HUES64 (cell line): ENCODE results near the gene HAT1.

Experiments
- H3K27ac ChIP-seq: 2 replicates; pipeline ENCODE4 v1.7.0; 2013; ENCODE audit warnings: low read depth, low read length, inconsistent platforms
- H3K27me3 ChIP-seq: 2 replicates; pipeline ENCODE4 v1.6.1; 2013; ENCODE audit warnings: mild to moderate bottlenecking, low read length; ENCODE audit not compliant: insufficient read depth
- H3K36me3 ChIP-seq: 2 replicates; pipeline ENCODE4 v1.6.1; 2013; ENCODE audit warnings: mild to moderate bottlenecking, low read length; ENCODE audit not compliant: insufficient read depth
- H3K4me1 ChIP-seq: 2 replicates; pipeline ENCODE4 v1.6.1; 2013; ENCODE audit warnings: mild to moderate bottlenecking, low read length, moderate library complexity; ENCODE audit not compliant: insufficient read depth
- H3K4me3 ChIP-seq: 2 replicates; pipeline ENCODE4 v1.5.1; 2013; ENCODE audit warnings: mild to moderate bottlenecking, low read length, moderate library complexity
- H3K9ac ChIP-seq: 2 replicates; pipeline ENCODE4 v1.6.1; 2013; ENCODE audit warnings: mild to moderate bottlenecking, low read depth, low read length
- H3K9me3 ChIP-seq: 2 replicates; pipeline ENCODE4 v1.6.1; 2013; ENCODE audit warnings: low read depth, low read length; ENCODE audit not compliant: insufficient read depth
- WGBS: fragments of 150-250, 120-280 bp; methylation state at CpG from one replicate; pipeline ENCODE4 v1.1.7; 2013; ENCODE audit warnings: missing lambda C conversion rate; 5-methylcytosine and 5-hydroxymethylcytosine counted together

The HAT1 gene

DNA sequence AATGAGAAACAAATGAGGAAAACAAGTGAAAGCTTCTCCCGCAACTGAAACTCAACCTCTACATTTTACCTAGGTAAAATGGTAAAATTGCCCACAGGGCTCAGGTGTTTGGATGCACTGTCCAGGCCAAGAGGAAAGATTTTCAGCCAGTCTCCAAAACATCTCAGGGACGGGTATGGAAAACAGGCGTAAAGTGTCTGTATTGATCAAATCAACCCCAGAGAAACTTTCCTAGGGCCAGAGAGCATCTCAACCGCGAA, 361 bp upstream of the HAT1 start:
- no peaks in the 10 kb centered on the region for H3K27me3 ChIP-seq
- 18% methylated on average over 5 of the region's 5 CpGs for WGBS
- peaks cover 5% of the 10 kb centered on the region; the same call in 1 of the 2 replicates for H3K4me1 ChIP-seq
- H3K9me3 ChIP-seq = no peaks in the 10 kb centered on the region
- peaks cover 16% of the 10 kb centered on the region for H3K36me3 ChIP-seq
- H3K4me3 ChIP-seq = peak overlapping the region; percentile 80
- peak overlapping the region; percentile 42; the same call in 1 of the 2 replicates for H3K9ac ChIP-seq
- H3K27ac ChIP-seq = peak overlapping the region; percentile 63; the same call in 1 of the 2 replicates

- H3K4me3 ChIP-seq = peak overlapping the region; percentile 80
- H3K27me3 ChIP-seq = no peaks in the 10 kb centered on the region
- WGBS = 48% methylated on average over 13 of the region's 13 CpGs
- peaks cover 27% of the 10 kb centered on the region for H3K36me3 ChIP-seq
- H3K4me1 ChIP-seq = peaks cover 5% of the 10 kb centered on the region; the same call in 1 of the 2 replicates
- peak overlapping the region; percentile 90 for H3K27ac ChIP-seq
- peak overlapping the region; percentile 88 for H3K9ac ChIP-seq
- no peaks in the 10 kb centered on the region for H3K9me3 ChIP-seq
These were observed 945 bp downstream of the HAT1 start for GRCh38 chr2:171923206-171923605.

DNA sequence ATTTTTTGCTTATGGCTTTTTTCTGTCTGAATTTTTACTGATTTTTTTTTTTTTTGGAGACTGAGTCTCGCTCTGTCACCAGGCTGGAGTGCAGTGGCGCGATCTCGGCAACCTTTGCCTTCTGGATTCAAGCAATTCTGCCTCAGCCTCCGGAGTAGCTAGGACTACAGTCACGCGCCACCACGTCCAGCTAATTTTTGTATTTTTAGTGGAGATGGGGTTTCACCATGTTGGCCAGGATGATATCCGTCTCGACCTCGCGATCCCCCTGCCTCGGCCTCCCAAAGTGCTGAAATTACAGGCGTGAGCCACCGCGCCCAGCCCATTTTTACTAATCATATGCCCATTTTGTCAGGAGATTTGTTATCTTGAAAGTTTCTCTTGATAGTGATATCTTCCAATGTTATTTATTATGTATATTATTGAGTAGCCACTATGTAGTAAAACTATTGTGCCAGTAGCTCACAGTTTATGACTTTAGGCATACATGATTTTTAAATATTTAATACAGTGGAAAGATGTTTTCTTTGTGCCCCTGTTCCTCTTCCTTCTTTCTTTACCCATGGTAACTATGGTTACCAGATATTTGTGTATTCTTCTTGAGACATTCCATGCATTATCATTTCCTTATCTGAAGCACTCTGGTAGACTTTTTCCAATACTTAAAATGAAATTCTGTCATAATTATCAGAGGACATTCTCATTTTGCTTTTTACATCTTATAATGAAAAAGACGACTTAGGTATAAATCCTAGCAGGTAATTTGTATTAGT, 2.1 kb downstream of the HAT1 start:
- H3K9me3 ChIP-seq = no peaks in the 10 kb centered on the region
- WGBS = 95% methylated on average over 16 of the region's 17 CpGs
- H3K4me1 ChIP-seq = peaks cover 5% of the 10 kb centered on the region; the same call in 1 of the 2 replicates
- H3K27ac ChIP-seq = no peak overlapping the region
- H3K4me3 ChIP-seq = no peak overlapping the region
- H3K36me3 ChIP-seq = peaks cover 38% of the 10 kb centered on the region
- H3K9ac ChIP-seq = no peak overlapping the region
- no peaks in the 10 kb centered on the region for H3K27me3 ChIP-seq

DNA sequence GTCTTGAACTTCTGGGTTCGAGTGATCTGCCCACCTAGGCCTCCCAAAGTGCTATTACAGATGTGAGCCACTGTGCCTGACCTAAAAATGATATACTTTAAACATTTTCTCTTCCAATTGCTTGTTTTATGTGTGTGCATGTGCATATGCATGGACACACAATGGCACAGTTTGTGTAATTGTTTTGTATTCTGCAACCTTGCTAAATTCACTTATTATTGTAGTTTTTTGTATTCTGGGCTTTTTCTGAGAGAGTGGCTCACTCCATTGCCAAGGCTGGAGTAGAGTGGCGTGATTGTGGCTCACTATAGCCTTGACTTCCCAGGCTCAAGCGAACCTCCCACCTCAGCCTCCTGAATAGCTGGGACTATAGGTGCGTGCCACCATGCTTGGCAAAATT, 8.1 kb downstream of the HAT1 start:
- Histone ChIP-seq H3K9ac (no peak overlapping the region), H3K4me3 (no peak overlapping the region), H3K9me3 (no peaks in the 10 kb centered on the region), H3K4me1 (no peaks in the 10 kb centered on the region), H3K27me3 (no peaks in the 10 kb centered on the region), H3K27ac (no peak overlapping the region), H3K36me3 (peaks cover 58% of the 10 kb centered on the region)
- WGBS = 94% methylated on average over 4 of the region's 4 CpGs

- Histone ChIP-seq H3K4me1 (no peaks in the 10 kb centered on the region), H3K9me3 (peaks cover 3% of the 10 kb centered on the region; the same call in 1 of the 2 replicates), H3K36me3 (peaks cover 12% of the 10 kb centered on the region), H3K27me3 (no peaks in the 10 kb centered on the region), H3K27ac (no peak overlapping the region), H3K9ac (no peak overlapping the region), H3K4me3 (no peak overlapping the region)
- 92% methylated on average over 9 of the region's 9 CpGs for WGBS
These were observed 16.9 kb downstream of the HAT1 start for GRCh38 chr2:171939058-171939742.

DNA sequence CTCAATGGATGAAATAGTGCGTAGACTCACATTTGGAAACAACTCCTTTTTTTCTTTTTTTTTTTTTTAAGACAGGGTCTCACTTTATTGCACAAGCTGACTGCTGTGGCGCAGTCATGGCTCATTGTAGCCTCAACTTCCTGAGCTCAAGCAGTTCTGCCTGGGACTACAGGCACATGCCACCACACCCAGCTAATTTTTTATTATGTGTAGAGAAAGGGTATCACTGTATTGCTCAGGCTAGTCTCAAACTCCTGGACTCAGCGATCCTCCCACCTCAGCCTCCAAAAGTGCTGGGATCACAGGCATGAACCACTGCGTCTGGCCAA, 17.4 kb downstream of the HAT1 start:
- H3K9ac ChIP-seq = no peak overlapping the region
- no peaks in the 10 kb centered on the region for H3K4me1 ChIP-seq
- no peaks in the 10 kb centered on the region for H3K27me3 ChIP-seq
- peaks cover 12% of the 10 kb centered on the region for H3K36me3 ChIP-seq
- WGBS = 95% methylated on average over 4 of the region's 4 CpGs
- no peak overlapping the region for H3K27ac ChIP-seq
- peaks cover 3% of the 10 kb centered on the region; the same call in 1 of the 2 replicates for H3K9me3 ChIP-seq
- no peak overlapping the region for H3K4me3 ChIP-seq

DNA sequence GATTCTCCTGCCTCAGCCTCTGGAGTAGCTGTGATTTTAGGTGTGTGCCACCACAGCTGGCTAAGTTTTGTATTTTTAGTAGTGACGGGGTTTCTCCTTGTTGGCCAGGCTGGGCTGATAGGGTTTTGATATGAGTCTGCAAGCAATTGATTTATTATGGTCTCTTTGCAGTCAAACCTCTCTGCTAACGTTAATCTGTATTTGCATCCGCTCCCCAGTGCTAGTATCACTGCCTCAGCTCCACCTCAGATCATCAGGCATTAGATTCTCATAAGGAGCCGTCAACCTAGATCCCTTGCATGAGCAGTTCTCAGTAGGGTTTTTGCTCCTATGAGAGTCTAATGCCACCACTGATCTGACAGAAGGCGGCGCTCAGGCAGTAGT, 19.0 kb downstream of the HAT1 start:
- H3K27me3 ChIP-seq = no peaks in the 10 kb centered on the region
- 94% methylated on average over 6 of the region's 6 CpGs for WGBS
- no peak overlapping the region for H3K27ac ChIP-seq
- no peak overlapping the region for H3K9ac ChIP-seq
- H3K4me3 ChIP-seq = no peak overlapping the region
- peaks cover 3% of the 10 kb centered on the region; the same call in 1 of the 2 replicates for H3K9me3 ChIP-seq
- no peaks in the 10 kb centered on the region for H3K4me1 ChIP-seq
- H3K36me3 ChIP-seq = peaks cover 13% of the 10 kb centered on the region

DNA sequence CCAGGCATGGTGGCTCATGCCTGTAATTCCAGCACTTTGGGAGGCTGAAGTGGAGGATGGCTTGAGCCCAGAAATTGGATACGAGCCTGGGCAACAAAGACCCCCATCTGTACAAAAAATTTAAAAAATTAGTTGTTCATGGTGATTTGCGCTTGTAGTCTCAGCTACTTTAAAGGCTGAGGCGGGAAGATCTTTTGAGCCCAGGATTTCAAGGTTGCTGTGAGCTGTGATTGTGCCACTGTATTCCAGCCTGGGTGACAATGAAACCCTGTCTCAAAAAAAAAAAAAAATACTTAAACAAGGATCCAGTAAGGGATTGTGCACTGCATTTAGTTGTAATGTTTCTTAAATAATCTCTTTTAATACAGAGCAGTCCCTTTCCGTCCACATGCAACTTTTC, 21.6 kb downstream of the HAT1 start:
- Histone ChIP-seq H3K36me3 (peaks cover 35% of the 10 kb centered on the region), H3K9ac (no peak overlapping the region), H3K27me3 (no peaks in the 10 kb centered on the region), H3K9me3 (peaks cover 3% of the 10 kb centered on the region; the same call in 1 of the 2 replicates), H3K27ac (no peak overlapping the region), H3K4me3 (no peak overlapping the region), H3K4me1 (no peaks in the 10 kb centered on the region)
- WGBS = 98% methylated on average over 3 of the region's 4 CpGs

GRCh38 chr2:171952276-171952675, 30.0 kb downstream of the HAT1 start:
- no peaks in the 10 kb centered on the region for H3K4me1 ChIP-seq

GRCh38 chr2:171952748-171953147, 30.5 kb downstream of the HAT1 start:
- Histone ChIP-seq H3K36me3 (peaks cover 39% of the 10 kb centered on the region; the same call in 1 of the 2 replicates), H3K4me1 (no peaks in the 10 kb centered on the region), H3K9ac (no peak overlapping the region), H3K27ac (no peak overlapping the region), H3K9me3 (no peaks in the 10 kb centered on the region), H3K4me3 (no peak overlapping the region), H3K27me3 (no peaks in the 10 kb centered on the region)
- 100% methylated on average over 3 of the region's 3 CpGs for WGBS

More at GRCh38 chr2:171952276-171952675, 30.0 kb downstream of the HAT1 start:
- Histone ChIP-seq H3K9ac (no peak overlapping the region), H3K27me3 (no peaks in the 10 kb centered on the region), H3K27ac (no peak overlapping the region), H3K36me3 (peaks cover 37% of the 10 kb centered on the region; the same call in 1 of the 2 replicates), H3K4me3 (no peak overlapping the region), H3K9me3 (no peaks in the 10 kb centered on the region)

GRCh38 chr2:171956135-171956825, 34.0 kb downstream of the HAT1 start:
- Histone ChIP-seq H3K27me3 (no peaks in the 10 kb centered on the region), H3K4me3 (no peak overlapping the region), H3K4me1 (no peaks in the 10 kb centered on the region), H3K36me3 (peaks cover 28% of the 10 kb centered on the region; the same call in 1 of the 2 replicates), H3K9ac (no peak overlapping the region), H3K27ac (no peak overlapping the region), H3K9me3 (no peaks in the 10 kb centered on the region)
- 96% methylated on average over 7 of the region's 7 CpGs for WGBS
